A549 (cell line): ENCODE measurements around the gene ZFYVE28.

Source experiments
- CTCF ChIP-seq: fragments of >200 bp; sonication (Bioruptor Twin); formaldehyde crosslinking; IDR thresholded peaks from 3 replicates; pipeline ENCODE4 v1.5.1; 2016
- JUN ChIP-seq, 2 experiments: fragments of >200 bp; sonication (Bioruptor Twin); formaldehyde crosslinking; IDR thresholded peaks; 2 replicates in 1 of 2; 3 replicates in 1 of 2; pipeline ENCODE4 v1.6.1; 2016 to 2017
- KDM1A ChIP-seq: fragments of 200-600 bp; sonication (generic); IDR thresholded peaks from 2 replicates; pipeline ENCODE4 v1.6.1; 2016; ENCODE audit warnings: low read depth, mild to moderate bottlenecking
- MAZ ChIP-seq: fragments of 150-350 bp; IDR thresholded peaks from 2 replicates; pipeline ENCODE4 v1.6.1; 2014; ENCODE audit warnings: antibody characterized with exemption, low read depth, low read length, borderline replicate concordance
- PBX3 ChIP-seq: IDR thresholded peaks from 2 replicates; pipeline ENCODE4 v1.6.1; 2012
- RARB ChIP-seq: fragments of 250-450 bp; sonication (Bioruptor Pico); IDR thresholded peaks from 2 replicates; pipeline ENCODE4 v1.8.0; 2021; ENCODE audit warnings: mild to moderate bottlenecking, moderate library complexity
- REST ChIP-seq: fragments of 200-600 bp; sonication (generic); IDR thresholded peaks from 2 replicates; pipeline ENCODE4 v1.6.1; 2016; ENCODE audit warnings: antibody characterized with exemption, mild to moderate bottlenecking, moderate library complexity
- SMC3 ChIP-seq: fragments of >200 bp; sonication (Bioruptor Twin); formaldehyde crosslinking; IDR thresholded peaks from 3 replicates; pipeline ENCODE4 v1.6.1; 2018; ENCODE audit warnings: inconsistent platforms

GRCh38 chr4:2262944-2263250 is 155.5 kb downstream of the ZFYVE28 start:
- TF ChIP-seq CTCF (no peak), KDM1A (no peak), RARB (no peak), PBX3 (no peak), REST (no peak), SMC3 (no peak), MAZ (no peak), JUN (IDR thresholded peaks at IDR 0.05) (no peak)
